ENCODE results near the gene GULP1. TPM values are rescaled to one million over a fixed set of nuclear protein-coding genes. Genes with fewer than 3 reads are reported as not detected.

Gene GULP1
- total and polyA plus RNA-seq, 10 of the 15 experiments (the other 5 are each of a cell fraction or from before 2014, with no cell fraction given), result 0.02 to 1.3 (median 0.15) TPM; not detected in 5

- TF ChIP-seq ETV6 (conservative IDR thresholded peaks at IDR 0.05 in 1 of 2, IDR thresholded peaks at IDR 0.05 in 1 of 2; ENCODE audit: borderline replicate concordance in 1 of 2, low read depth in 1 of 2) (no peak), ZSCAN29 (IDR thresholded peaks at IDR 0.05) (no peak), HCFC1 (IDR thresholded peaks at IDR 0.05; ENCODE audit: low read length) (no peak), CREB1 (IDR thresholded peaks at IDR 0.05; ENCODE audit: low read depth) (no peak), TAF1 (IDR thresholded peaks at IDR 0.05; ENCODE audit: borderline replicate concordance, low read depth, low read length) (no peak), SUZ12 (IDR thresholded peaks at IDR 0.05; ENCODE audit: unreplicated experiment) (no peak), SKIL (IDR thresholded peaks at IDR 0.05; ENCODE audit: low read depth, poor library complexity, severe bottlenecking) (no peak), ZBTB4 (CRISPR knock-in tag; IDR thresholded peaks at IDR 0.05) (no peak), NFYA (IDR thresholded peaks at IDR 0.05; ENCODE audit: borderline replicate concordance, low read depth, low read length) (no peak), MXI1 (IDR thresholded peaks at IDR 0.05; ENCODE audit: low read depth, low read length) (no peak), SIN3A (IDR thresholded peaks at IDR 0.05; ENCODE audit: low read depth, low read length) (no peak)
Measured at GRCh38 chr2:188601391-188601790, 309.7 kb downstream of the GULP1 start (continued).
